Measurements from ENCODE around the gene CFAP100.

Gene CFAP100

DNA sequence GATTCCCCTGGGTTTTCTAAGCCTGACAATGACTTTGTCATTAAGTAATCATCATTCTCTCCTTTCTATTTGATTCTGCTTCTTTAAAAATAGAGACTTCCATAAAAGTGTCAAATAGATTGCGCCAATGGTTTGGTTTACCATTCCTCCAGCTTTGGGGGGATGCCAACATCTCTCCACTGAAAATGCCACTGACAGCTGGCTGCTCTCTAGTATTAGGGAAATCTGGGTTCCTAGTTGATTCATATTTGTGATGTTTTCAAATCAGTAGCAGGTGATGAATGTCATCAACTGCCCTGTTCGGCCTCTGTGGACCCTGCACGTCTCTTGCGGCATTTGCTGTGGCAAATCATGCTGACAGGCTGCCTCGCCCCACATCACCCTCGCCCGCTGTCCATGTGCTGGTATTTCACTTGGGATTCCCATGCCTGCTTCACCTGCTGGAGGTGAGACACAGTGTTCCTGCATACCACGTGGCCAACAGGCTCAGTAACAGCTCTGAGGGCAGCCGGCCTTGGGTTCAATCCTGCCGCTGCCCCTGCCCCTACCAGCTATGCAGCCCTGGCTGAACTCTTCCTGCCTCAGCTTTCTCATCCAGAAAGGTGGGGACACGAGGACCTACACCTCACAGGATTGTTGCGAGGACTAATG lies 52.9 kb downstream of the CFAP100 start:
- H2AFZ ChIP-seq (ENCODE audit: low read depth), result no peak overlapping the region
- no peak overlapping the region for H3K9ac ChIP-seq
- no peaks in the 10 kb centered on the region for H3K27me3 ChIP-seq (ENCODE audit: insufficient read depth, low read depth)
- H3K4me2 ChIP-seq, result no peak overlapping the region
- TF ChIP-seq, protein P1, sequence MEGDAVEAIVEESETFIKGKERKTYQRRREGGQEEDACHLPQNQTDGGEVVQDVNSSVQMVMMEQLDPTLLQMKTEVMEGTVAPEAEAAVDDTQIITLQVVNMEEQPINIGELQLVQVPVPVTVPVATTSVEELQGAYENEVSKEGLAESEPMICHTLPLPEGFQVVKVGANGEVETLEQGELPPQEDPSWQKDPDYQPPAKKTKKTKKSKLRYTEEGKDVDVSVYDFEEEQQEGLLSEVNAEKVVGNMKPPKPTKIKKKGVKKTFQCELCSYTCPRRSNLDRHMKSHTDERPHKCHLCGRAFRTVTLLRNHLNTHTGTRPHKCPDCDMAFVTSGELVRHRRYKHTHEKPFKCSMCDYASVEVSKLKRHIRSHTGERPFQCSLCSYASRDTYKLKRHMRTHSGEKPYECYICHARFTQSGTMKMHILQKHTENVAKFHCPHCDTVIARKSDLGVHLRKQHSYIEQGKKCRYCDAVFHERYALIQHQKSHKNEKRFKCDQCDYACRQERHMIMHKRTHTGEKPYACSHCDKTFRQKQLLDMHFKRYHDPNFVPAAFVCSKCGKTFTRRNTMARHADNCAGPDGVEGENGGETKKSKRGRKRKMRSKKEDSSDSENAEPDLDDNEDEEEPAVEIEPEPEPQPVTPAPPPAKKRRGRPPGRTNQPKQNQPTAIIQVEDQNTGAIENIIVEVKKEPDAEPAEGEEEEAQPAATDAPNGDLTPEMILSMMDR (conservative IDR thresholded peaks at IDR 0.05; ENCODE audit: low read depth, low read length), result no peak
- H3K36me3 ChIP-seq (ENCODE audit: insufficient read depth), result no peaks in the 10 kb centered on the region
- no peaks in the 10 kb centered on the region for H4K20me1 ChIP-seq (ENCODE audit: insufficient read depth)
- H3K27ac ChIP-seq, result no peak overlapping the region
- H3K4me1 ChIP-seq (ENCODE audit: low read depth, poor library complexity, severe bottlenecking), result no peaks in the 10 kb centered on the region
- H3K79me2 ChIP-seq (ENCODE audit: insufficient read depth, low read depth), result no peaks in the 10 kb centered on the region
- H3K4me3 ChIP-seq (IDR thresholded peaks at IDR 0.05; ENCODE audit: insufficient read depth, low read depth, low read length), result no peak overlapping the region

DNA sequence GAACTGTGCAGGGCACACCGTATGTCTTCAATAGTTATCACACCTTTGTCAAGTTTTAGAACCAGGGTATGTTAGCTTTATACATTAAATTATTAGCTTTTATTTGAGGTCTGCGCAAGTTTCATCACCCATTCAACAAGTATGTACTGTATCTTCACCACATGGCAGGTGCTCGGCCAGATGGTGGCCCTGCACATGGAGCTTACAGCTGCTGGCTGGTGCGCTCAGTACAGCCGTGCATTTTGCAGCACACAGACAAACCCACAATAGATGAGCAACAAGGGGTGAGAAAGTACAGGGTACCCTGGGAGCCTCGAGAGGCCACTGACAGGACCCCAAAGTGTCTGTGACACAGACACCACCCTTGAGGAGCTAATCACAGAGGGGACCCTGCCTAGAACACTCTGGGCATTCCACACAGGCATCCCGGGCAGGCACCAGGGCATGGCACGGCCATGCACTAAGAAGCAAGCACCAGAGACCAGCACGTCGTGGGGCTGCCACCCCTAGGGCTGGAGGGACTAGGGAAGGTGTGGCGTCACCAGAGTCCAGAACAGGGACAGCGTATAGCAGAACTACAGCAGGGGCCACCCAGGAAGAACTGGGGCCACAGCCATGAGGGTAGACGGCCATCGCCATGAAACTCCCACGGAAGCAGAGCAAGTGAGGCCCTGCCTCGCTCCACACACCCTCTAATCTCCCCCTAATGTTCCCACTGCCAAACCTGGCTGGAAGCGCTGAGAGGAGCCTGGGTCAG lies 53.6 kb downstream of the CFAP100 start:
- no peak overlapping the region for H3K9ac ChIP-seq
- H3K27me3 ChIP-seq (ENCODE audit: insufficient read depth, low read depth), result no peaks in the 10 kb centered on the region
- no peaks in the 10 kb centered on the region for H3K79me2 ChIP-seq (ENCODE audit: insufficient read depth, low read depth)
- H2AFZ ChIP-seq (ENCODE audit: low read depth), result no peak overlapping the region
- no peak overlapping the region for H3K4me3 ChIP-seq (IDR thresholded peaks at IDR 0.05; ENCODE audit: insufficient read depth, low read depth, low read length)
- no peak overlapping the region for H3K4me2 ChIP-seq
- no peaks in the 10 kb centered on the region for H4K20me1 ChIP-seq (ENCODE audit: insufficient read depth)
- H3K36me3 ChIP-seq (ENCODE audit: insufficient read depth), result no peaks in the 10 kb centered on the region
- TF ChIP-seq, protein P1 (conservative IDR thresholded peaks at IDR 0.05; ENCODE audit: low read depth, low read length), result no peak
- H3K4me1 ChIP-seq (ENCODE audit: low read depth, poor library complexity, severe bottlenecking), result no peaks in the 10 kb centered on the region
- no peak overlapping the region for H3K27ac ChIP-seq

DNA sequence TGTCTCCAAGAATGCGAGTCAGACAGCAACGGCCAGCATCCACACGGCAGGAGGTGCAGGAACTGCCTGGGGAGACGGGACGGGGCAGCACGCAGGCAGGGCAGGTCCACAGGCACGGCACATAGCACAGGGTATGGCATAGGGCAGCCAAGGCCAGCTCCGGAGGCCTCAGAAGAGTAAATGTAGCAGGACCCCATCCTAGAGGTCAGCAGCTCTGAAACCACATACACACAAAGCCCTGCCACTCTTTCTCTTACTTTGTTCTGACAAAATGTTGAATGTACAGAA lies 54.1 kb downstream of the CFAP100 start:
- H3K4me1 ChIP-seq (ENCODE audit: low read depth, poor library complexity, severe bottlenecking), result no peaks in the 10 kb centered on the region
- no peak overlapping the region for H3K27ac ChIP-seq
- no peak overlapping the region for H3K9ac ChIP-seq
- no peak overlapping the region for H3K4me3 ChIP-seq (IDR thresholded peaks at IDR 0.05; ENCODE audit: insufficient read depth, low read depth, low read length)
- TF ChIP-seq, protein P1 (conservative IDR thresholded peaks at IDR 0.05; ENCODE audit: low read depth, low read length), result no peak
- H3K27me3 ChIP-seq (ENCODE audit: insufficient read depth, low read depth), result no peaks in the 10 kb centered on the region
- no peaks in the 10 kb centered on the region for H3K79me2 ChIP-seq (ENCODE audit: insufficient read depth, low read depth)
- no peak overlapping the region for H3K4me2 ChIP-seq
- no peak overlapping the region for H2AFZ ChIP-seq (ENCODE audit: low read depth)
- no peaks in the 10 kb centered on the region for H4K20me1 ChIP-seq (ENCODE audit: insufficient read depth)
- no peaks in the 10 kb centered on the region for H3K36me3 ChIP-seq (ENCODE audit: insufficient read depth)

DNA sequence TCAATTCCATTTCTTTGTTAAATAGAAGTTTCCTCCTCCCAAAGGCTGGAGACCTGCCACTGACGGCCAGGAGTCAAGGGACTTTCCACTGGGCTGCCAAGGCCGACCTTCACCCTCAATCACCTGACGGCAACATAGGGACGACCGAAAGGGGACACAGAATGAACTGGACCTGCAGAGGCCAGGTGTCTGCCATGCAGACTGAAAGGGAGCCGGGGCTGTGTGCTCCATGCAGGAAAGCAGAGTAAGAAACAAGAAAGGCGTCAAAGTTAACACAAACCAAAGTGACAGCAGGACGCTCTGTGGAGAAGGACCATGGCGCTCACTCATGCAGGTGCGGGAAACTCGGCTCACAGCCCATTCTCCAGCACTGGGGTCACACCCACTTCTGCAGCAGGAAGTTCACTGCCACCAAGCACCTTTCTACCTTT lies 54.9 kb downstream of the CFAP100 start:
- Histone ChIP-seq H3K9ac (no peak overlapping the region), H3K4me1 (ENCODE audit: low read depth, poor library complexity, severe bottlenecking) (no peaks in the 10 kb centered on the region), H4K20me1 (ENCODE audit: insufficient read depth) (no peaks in the 10 kb centered on the region), H3K27me3 (ENCODE audit: insufficient read depth, low read depth) (no peaks in the 10 kb centered on the region), H3K36me3 (ENCODE audit: insufficient read depth) (no peaks in the 10 kb centered on the region), H3K27ac (no peak overlapping the region), H3K4me2 (no peak overlapping the region), H3K79me2 (ENCODE audit: insufficient read depth, low read depth) (no peaks in the 10 kb centered on the region), H2AFZ (ENCODE audit: low read depth) (no peak overlapping the region), H3K4me3 (IDR thresholded peaks at IDR 0.05; ENCODE audit: insufficient read depth, low read depth, low read length) (no peak overlapping the region)
- TF ChIP-seq, protein P1 (conservative IDR thresholded peaks at IDR 0.05; ENCODE audit: low read depth, low read length), result no peak
